Activated CD8-positive, alpha-beta memory T cell treated with anti-CD3 and anti-CD28 coated beads for 4 hours (primary cell): ENCODE data around the gene BCL2L15.
"Not testable (repeated sequence)": the region's sequence is repeated elsewhere in the genome, so short reads cannot be mapped to it uniquely, and the experiment has no call there.

Experiments used
- DNase-seq, 2 donors: peaks; one replicate each; pipeline ENCODE4 v3.0.0-alpha.2; 2020; ENCODE audit warnings: low read depth in 2 of 2

Gene BCL2L15

DNA sequence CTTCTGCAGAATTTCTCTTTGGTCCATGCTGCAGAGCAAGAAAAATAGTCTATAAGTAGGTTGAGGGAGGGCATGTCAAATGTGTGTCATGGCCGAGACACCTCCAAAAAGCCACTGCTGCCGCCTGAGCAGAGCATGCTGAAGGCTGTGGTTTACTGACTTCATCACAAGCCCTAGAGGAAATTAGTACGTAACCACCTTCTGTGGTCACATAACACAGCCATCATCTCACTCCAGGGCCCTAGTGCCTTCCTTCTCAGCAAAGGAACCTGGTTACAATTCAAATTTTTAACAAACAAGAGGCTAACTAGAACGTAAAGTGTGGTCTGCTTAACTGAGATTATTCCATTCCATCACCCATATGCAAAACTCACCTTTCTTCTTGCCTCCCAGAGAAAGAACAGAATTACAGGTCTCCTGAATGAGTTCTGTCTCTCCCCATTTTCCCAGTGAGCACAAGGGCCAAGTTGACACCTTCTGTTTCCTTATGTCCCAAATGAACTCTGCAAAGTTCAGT, 15.7 kb downstream of the BCL2L15 start, which contains the start of gene PTPN22:
TSS of gene PTPN22 (minus strand) at position 116 of the 517 bp plus-strand sequence.
- DNase-seq, result peak; percentile 57 to 80

DNA sequence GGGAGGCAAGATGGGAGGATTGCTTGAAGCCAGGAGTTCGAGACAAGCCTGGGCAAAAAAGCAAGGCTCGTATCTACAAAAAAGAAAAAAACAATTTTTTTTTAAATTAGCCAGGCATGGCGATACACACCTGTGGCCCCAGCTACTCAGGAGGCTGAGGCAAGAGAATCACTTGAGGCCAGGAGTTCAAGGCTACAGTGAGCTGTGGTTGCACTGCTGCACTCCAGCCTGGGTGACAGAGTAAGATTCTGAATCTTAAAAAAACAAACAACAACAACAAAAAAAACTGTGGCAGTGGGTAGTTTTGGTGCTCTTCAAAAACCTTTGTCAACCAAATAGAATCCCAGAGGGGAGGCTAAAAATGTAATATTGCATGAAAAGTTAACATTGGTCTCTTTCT, 16.6 kb downstream of the BCL2L15 start:
- no peak for DNase-seq

DNA sequence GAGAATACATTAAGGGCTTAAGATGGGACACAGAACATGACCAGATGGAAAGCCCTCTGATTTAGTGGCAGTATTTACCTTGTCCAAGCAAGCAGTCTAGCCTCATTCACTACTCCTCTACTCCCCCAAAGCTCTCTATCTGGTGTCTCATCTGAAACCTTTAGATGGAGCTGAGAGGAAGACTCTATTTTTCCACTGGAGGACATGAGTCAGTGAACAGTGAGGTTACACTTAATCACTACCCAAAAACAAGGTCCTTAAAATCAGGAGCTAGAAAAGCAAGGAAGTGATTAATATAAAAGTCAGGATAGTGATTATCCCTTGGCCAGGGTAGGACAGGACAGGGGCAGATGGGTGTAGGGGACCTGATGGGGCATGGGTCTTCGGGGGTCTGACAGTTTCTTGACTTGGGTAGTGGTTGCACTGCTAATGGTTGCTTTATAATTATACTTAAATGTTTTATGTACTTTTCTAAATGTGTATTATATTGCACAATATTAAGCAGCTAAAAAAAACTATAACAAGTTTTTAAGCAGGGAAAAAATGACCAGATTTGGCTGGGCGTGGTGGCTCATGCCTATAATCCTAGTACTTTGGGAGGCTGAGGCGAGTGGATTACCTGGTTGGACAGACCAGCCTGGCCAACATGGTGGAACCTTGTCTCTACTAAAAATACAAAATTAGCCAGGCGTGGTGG, 18.8 kb downstream of the BCL2L15 start:
- DNase-seq, result no peak

DNA sequence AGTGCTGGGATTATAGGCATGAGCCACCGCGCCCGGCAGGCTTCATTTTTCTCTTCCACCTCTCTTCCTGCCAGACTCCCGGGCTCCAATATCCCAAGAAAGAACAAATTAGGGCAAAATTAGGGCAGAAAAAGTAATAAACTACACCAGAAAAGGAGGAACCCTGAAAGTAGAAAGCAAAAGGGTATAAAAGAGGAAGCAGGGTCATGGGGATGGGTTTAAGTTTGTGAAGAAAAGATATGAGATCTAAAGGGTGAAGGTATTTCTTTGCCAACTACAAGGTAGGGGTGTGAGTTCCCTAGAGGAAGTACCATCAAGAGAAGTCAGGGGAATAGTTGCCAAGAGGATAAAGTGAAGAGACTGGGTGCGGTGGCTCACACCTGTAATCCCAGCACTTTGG, 25.7 kb downstream of the BCL2L15 start:
- no peak for DNase-seq

DNA sequence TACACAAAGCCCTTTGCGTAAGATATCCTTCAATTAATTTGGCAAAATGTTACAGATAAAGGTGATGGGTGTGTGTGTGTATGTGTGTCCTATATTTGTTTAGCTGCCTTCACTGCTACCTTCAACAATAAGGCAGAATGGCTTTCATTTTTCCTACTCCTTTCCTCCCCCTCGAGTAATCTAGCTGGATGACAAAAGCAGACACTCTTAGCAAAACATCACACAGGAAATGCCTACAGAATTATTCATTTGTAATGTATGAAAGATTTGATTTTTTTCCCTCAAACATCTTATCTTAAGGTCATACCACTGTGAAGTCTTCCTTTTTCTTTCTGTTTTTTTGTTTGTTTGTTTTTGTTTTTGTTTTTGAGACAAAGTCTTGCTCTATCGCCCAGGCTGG, 26.5 kb downstream of the BCL2L15 start:
- DNase-seq, result no peak

DNA sequence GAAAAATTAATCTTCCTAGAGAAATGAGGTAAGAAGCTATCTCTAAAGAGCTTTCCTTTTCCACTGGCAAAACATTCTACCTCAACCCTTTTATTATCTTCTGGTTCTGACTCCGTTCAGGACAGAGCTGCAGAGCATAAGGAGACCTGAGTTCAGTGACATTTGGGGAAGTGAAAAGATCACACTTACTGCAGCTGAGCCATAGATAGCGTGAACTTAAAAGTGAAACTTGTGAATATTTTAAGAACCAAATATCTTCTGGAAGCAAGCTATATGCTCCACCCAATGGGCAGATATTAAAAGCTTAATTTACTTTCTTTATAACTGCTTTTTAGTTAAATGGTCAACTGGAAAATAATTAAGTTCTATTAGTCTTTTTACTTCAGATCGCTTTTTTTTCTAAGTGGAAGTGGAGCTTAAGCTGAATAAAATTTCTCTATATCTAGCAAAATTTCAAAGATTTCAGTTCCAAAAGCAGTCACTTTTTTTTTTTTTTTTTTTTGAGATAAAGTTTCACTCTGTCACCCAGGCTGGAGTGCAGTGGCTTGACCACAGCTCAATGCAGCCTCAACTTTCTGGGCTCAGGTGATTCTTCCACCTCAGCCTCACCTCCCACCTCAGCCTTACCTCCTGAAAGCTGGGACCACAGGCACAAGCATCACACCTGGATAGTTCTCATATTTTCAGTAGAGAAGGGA, 27.8 kb downstream of the BCL2L15 start:
- DNase-seq, result no peak

DNA sequence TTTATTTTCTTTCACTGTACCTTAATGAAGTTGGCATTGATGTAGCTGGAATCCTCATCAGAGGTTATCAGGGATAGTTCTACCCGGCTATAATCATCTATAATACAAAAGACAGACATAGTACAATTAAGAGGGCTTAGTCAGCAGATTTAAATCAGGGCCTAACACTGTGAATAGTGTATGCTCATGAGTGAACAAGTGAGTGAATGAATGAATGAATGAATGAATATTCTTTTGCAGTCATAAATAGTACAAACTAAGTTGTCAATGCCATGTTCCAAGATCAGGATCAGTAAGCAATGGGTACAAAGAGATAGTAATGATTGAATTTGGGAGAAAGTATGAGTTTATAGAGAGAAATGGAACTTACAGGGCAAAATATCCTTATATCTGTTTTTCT, 28.4 kb downstream of the BCL2L15 start:
- DNase-seq, result no peak

DNA sequence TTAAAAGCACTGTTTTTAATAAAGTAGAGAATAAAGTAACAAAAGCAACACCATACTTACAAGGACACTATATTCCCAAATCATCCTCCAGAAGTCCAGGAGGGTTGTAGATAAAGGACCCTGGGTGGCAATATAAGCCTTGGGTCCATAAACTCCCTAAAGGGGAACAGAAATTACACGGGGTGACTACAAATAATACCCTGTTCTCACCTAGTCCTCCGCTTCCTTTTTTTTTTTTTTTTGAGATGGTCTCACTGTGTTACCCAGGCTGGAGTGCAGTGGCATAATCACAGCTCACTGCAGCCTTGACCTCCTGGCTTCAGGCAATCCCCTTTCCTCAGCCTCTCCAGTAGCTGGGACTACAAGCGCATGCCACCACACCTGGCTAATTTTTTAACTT, 29.0 kb downstream of the BCL2L15 start:
- DNase-seq, result no peak

DNA sequence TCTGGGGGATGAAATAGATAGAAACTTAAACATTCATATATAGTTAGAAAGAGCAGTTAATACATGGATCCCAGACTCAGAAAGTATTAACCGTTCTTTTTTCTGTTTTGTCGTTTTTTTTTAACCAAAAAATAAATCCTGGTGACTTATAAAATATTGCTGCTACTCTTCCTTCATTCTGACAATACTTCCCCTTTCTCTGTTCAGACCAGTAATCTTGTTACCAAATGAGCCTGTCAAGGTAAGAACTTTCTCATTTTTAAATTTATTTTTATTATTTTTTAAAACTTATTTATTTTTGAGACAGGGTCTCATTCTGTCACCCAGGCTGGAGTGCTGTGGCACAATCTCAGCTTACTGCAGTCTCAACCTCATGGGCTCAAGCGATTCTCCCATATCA, 29.6 kb downstream of the BCL2L15 start:
- DNase-seq, result no peak

DNA sequence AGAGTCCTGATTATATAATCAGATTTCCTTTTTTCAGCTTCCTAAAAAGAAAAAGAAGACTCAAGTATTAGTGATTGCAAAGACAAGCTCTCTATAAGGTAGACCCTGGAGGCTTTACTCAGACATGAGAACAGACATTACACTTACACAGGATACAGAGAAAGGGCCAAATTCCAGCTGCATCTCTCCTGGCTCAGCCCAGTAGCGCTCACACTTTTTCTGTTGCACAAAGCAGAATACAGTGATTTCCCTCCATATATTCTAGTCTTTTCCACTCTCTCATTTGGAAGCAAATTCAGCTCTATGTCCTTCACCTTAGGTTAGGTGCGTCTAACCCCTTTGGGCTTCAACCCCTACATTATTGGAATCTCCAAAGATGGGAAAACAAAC, 31.0 kb downstream of the BCL2L15 start:
- no peak for DNase-seq

DNA sequence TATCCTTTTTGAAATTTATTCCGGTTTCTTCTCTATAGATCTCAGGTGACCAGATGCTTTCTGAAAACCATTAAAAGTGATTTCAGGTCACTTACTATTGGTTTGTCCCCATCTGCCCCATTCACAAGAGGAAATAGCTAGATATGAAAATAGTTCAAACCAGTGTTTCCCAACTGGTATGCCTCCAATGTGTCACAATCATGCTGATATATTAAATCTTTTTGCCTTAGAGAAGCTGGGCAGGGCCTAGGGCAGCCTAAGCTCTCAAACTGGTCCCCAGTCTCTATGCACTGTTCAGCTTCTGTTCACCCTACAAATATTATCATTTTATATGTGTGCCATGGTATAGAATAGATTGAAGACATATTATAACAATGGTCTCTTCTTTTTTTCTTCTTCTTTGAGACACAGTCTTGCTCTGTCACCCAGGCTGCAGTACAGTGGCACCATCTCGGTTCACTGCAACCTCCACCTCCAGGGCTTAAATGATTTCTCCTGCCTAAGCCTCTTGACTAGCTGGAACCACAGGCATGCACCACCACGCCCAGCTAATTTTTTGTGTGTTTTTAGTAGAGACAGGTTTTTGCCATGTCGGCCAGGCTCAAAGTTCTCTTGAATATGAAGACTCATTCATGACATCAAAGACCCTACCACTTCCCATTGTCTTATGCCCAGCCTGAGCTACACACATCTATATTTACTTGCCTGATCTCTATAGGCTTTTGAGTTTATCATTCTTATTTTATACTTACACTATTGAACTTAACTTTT, 31.6 kb downstream of the BCL2L15 start:
- DNase-seq, result no peak

DNA sequence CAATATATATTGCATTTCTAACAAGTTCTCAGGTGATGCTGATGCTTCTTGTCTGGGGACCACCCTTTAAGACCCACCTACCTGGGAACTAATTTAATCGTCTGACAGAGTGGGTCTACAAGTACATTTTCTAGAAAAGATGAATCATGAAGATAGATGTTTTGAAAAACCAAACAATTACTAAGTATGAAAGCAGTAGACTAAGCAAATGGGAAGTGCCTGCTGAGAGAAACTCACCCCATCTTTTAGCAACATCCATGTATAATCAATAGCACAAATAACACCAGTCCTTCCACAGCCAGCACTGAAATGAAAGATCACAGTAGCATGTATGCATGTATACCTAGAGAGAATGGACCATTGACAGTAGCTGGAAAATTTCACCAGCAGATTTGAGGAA, 33.1 kb downstream of the BCL2L15 start:
- no peak for DNase-seq

DNA sequence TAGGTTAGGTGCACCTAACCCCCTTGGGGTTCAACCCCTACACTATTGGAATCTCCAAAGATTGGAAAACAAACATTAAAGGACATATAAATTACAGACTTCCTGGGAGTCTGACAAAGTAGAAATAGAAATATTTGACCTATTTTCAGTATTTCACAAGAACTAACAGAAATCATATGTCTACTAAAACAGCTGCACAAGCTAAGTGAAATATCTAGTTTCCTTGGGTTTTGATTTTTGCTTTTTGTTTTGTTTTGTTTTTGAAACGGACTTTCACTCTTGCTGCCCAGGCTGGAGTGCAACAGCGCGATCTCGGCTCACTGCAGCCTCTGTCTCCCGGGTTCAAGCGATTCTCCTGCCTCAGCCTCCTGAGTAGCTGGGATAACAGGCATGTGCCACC, 34.7 kb downstream of the BCL2L15 start:
- DNase-seq, result not testable (repeated sequence)

DNA sequence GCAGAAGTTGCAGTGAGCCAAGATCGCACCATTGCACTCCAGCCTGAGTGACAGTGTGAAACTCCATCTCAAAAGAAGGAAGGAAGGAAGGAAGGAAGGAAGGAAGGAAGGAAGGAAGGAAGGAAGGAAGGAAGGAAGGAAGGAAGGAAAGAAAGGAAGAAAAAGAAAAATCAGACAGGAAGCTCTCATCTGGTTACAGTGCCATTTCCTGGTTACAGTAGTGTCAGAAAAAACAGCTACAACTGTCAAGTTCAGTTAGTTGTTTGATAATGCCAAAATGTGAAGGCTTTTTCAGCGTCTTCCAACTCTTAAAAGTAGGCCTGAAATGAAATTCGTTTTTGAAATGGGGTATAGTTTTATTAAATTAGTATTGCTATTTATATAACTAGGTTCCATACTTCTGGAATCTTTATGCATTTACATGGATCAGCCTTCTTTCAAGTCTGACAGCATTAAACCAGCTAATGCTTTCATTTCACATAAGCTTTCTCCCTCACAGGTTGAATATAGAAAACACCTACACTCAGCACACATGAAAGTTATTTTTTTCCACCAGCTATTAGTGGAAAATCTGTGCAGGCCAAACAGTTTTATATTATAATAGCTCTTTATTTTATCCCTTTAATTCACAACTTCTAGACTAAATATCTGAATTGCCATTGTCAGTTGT, 37.1 kb downstream of the BCL2L15 start:
- no peak for DNase-seq

DNA sequence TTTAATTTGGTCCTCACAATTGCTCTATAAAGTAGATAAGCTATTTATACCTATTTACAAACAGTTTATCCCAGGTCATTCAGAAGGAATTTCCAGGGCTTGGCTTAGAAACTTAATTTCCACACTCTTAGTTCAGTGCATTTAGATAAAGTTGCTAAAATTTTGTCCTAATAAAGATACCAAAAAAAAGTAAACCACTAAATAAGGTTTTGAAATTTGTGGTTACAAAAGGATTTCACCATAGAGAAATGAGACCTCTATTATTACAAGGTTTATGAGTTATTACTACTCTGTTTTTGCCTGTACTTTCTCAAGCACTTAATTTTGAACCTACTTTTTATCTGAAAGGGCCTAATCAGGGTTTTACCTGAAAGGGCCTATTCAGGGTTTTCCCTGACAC, 38.3 kb downstream of the BCL2L15 start:
- no peak for DNase-seq

DNA sequence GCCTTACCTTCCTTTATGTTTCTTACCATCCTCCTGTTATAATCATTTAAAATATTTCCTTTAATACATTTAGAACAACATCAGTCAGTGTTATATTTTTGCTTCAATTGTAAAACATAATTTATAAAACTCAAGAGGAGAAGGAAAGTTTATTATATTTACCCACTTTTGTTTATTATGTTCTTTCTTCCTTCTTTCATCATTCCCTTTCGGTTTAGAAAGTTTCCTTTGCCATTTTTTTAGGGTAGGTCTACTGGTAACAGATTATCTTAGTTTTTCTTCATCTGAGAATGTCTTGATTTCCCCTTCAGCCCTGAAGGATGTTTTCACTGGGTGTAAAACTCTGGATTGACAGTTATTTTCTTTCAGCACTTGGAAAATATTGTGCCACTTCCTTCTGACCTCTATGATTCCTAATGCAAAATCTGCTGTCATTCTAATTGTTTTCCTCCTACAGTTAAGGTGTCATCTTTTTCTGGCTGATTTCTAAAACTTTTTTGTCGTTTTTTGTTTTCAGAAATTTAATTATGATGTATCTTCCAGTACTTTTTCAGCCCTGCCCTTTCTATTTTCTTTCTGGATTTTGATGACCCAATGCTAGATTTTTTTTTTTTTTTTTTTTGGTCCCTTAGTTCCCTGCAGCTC, 40.9 kb downstream of the BCL2L15 start:
- no peak for DNase-seq

DNA sequence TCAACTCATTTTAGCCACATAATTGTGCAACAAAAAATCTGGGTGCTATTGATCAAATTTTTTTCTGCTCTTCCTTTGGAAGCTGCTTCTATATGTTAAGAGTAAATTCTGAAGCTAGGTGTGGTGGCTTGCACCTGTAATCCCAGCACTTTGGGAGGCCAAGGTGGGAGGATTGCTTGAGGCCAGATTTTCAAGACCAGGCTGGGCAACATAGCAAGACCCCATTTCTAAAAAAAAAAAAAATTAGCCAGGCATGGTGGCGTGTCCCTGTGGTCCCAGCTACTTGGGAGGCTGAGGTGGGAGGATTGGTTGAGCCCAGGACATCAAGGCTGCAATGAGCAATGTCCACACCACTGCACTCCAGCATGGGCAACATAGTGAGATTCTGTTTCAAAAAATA, 50.8 kb downstream of the BCL2L15 start:
- DNase-seq, result no peak

DNA sequence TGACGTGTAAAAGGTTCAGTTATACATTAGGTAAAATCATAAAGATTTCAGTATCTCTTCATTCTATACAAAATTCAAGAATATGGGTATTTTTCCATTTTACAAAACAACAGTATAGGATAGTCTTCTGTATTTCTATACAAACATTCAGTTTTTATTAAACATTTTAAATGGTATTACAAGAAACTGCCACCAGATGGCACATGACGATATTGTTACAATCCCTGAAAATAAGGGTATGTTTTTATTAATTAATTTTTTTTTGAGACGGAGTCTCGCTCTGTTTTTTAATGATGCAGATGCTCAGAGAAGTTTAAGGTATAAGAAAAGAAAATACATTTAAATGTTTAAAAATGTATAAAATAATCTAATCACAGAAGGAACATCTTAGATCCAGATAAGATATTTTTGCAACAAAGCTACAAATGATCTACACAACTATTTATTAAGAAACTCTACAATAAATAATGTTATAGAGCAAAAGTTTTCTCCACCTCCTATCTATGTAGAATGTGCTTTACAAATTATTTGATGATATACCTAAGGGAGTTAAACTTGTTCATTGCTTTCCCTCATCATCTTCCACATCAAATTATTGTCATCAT, 51.6 kb downstream of the BCL2L15 start:
- no peak for DNase-seq

DNA sequence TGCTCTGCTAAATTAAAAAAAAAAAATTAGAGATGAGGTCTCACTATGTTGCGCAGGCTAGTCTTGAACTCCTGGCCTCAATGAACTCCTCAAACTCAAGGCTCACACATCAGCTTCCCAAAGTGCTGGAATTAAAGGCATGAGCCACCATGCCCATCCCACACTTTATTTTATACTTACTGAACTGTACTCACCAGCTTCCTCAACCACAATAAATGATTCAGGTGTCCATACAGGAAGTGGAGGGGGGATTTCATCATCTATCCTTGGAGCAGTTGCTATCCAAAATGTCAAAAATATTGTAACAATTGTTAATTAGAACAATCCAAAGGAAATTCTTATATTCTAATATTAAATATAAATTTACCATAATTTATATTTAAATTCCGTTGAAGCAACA, 52.7 kb downstream of the BCL2L15 start:
- DNase-seq, result no peak
